Measurements from ENCODE around the gene COPZ2.
"Not testable (repeated sequence)": the region's sequence is repeated elsewhere in the genome, so short reads cannot be mapped to it uniquely, and the experiment has no call there.

The COPZ2 gene

GRCh38 chr17:48056246-48056745 lies 18.7 kb upstream of the COPZ2 start:
- DNase-seq (ENCODE audit: low read depth in 2 of 2), result no peak

DNA sequence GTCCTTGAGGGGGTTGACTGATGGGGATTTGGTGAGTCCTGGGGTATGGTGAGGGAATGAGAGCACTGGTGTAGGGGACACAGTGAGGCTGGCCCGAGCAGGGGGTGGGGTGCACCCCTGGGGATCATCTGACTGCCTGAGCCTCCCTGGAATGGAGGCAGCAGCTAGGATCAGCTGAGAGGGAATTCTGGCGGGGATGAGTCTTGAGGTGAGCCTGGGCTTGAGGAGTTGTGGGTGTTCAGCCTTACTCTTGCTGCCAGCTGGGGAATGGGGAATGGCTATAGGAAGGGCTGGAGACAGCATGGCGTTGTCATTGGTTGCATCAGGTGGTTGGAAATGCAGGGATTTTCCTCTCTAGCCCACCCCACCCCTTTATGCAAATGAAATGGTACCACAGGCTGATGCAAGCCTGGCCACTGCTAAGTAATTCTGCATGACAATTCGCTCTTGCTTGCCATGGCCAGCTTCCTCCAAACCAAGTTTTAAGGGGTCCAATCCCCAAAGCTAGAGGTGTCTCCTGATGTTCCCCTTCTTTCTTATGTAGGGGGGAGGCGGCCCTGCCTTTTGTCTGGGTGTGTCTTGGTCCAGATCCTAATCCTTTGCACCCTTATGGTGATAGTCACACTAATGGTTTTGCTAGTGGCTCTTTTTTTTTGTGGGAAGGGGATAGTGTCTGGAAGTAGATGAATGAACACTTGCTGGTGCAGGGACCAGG lies 18.1 kb upstream of the COPZ2 start:
- no peak for DNase-seq (ENCODE audit: low read depth in 2 of 2)

DNA sequence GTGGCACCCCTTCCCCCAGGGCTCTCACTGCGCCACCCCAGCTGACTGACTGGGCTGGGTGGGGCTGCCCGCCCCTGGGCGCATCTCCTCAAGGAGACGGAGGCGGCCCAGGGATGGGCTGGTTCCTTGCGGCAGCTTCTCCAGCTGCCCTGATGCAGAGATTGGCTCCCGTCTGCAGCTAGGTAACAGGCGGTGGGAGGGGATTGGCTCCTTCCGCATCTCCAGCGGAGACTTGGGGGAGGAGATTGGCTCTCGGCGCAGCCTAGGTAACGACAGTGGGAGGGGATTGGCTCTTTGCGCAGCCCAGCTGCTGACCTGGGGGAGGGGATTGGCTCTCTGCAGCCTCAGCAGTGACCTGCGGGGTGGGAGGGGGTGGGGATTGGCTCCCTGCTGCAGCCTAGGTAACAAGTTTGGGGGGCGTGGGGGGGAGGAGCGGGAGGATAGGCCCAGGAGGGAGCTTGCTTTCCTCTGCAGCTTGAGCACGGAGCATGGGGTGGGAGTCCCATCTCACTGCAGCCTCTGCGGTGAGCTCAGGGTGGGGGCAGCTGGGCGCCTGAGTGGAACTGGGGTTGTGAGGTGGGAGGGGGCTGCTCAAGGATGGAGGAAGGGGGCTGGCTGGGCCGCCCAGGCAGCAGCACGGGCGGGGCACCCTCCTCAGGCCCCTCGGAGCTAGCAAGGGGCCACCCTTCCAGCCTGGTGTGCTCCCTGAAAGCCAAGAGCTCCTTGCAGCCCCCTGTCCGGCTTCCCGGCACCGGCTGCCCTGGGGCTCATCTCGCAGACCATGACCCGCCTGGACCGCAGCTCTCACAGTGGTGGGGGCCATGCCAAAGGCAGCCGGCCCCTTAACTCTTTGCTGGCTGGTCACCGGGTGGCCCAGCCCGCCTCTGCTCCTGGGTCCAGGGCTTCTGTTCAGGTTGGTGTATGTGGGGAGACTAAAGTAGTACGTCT lies 16.9 kb upstream of the COPZ2 start:
- DNase-seq (ENCODE audit: low read depth in 2 of 2), result no peak

- DNase-seq (ENCODE audit: low read depth in 2 of 2), result no peak
Measured at GRCh38 chr17:48053758-48054237, 16.2 kb upstream of the COPZ2 start.

DNA sequence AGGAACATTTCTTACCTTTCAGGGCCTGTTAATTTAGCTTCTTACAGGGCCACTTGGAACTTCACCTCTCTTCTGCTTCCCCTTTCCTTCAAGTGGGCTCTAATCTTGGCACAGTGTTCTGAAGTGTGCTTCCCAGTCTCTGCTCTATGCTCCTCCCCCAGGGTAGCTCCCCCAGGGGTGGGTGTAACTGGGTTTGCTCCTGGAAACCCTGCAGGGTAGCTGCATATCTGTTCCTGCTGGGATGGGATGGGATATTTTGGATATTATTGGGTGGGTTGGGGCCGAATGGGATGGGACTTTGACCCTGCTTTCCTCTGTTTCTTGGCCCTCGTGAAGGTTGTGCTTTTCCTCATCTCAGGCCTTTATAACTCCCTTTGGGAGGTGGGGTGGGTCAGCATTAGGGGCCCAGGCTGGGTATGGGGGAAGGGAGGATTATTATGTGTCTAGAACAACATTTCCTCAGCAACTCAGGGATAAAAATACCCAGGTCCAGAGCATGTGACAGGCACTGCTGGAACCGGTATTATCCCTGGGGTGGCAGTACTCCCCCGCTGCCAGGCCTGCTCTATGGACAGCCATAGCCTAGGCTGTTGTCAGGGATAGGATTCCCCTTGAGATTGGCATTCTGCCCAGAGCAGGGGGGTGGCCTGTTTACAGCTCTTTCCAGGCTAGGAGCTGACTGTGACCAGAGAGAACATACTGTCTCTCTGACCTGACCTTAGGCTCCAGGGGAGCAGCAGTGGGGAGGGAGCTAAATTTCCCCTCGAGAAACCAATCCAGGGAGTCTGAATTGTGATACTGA lies 15.6 kb upstream of the COPZ2 start:
- no peak for DNase-seq (ENCODE audit: low read depth in 2 of 2)

- no peak for DNase-seq (ENCODE audit: low read depth in 2 of 2)
Measured at GRCh38 chr17:48051706-48052486, 14.3 kb upstream of the COPZ2 start.

GRCh38 chr17:48051283-48051682 lies 13.7 kb upstream of the COPZ2 start:
- no peak for DNase-seq (ENCODE audit: low read depth in 2 of 2)

DNA sequence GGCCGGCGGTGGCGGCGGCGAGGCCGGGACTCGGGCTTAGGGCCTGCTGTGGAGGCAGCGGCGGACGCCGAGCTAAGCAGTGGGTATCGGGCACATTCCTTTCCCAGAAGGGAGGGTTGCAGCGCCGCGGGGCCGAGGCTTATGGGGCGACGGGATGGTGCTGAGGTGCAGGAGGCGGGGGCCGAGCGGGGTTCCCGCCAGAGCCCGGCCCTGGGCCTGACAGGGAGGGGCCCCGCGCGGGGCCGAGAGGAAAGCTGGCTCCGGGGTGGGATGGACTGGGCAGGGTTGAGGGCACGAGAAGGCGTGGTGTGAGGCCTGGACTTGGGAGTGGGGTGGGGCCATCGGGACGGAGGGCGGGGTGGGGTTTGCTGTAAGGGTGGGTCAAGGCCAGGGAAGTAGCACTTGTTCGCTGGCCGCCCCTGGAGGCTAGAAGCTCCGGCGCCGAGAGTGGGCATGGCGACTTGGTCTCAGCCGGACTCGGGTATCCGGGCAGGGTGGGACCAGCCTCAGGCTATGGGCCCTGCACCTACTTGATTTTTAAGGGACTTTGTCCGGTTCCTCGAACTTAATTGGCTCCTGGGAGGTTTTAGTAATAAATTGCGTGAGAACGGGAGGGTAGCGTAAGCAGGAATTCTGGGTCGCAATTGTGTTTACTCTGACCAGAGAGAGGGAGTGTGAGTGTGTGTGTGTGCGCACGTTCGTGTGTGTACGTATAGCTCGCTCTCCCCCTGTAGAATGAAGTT lies 11.0 kb upstream of the COPZ2 start:
- DNase-seq (ENCODE audit: low read depth in 2 of 2), result no peak

DNA sequence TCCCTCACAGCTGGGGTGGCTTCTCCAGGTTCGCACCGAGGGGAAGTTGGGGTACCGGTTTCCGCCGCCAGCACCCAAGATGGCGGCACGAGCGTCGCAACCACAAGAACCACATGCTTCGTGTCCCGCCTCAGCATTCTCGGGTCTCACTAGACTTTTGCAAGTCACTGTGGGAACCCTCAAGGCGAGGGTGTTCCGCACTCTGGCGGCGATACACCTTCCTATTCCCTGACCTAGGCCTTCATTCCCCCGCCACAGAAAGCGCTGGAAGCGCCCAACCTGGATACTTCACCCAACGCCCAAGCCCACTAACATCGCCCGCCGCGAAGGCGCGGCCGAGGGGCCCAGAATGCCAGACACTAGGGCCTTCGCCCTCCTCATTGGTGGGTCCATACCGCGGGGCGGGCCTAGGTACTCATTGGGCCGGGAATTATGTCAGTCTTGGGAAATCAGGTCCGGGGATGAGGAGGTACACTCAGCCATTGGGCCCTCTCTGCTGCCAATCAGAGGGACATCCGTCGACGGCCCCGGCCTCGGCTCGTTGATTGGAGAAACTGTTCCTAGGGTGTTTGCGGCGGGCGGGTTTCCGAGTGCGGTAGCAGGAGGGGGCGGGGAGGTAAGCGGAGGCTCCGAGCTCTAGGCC lies 10.3 kb upstream of the COPZ2 start, which contains the start of gene NFE2L1:
TSS of gene NFE2L1 (plus strand) at position 619 of the 643 bp plus-strand sequence. CDS start 2,760 bp downstream, outside the sequence.
- peak; percentile 92 to 93 for DNase-seq (ENCODE audit: low read depth in 2 of 2)

DNA sequence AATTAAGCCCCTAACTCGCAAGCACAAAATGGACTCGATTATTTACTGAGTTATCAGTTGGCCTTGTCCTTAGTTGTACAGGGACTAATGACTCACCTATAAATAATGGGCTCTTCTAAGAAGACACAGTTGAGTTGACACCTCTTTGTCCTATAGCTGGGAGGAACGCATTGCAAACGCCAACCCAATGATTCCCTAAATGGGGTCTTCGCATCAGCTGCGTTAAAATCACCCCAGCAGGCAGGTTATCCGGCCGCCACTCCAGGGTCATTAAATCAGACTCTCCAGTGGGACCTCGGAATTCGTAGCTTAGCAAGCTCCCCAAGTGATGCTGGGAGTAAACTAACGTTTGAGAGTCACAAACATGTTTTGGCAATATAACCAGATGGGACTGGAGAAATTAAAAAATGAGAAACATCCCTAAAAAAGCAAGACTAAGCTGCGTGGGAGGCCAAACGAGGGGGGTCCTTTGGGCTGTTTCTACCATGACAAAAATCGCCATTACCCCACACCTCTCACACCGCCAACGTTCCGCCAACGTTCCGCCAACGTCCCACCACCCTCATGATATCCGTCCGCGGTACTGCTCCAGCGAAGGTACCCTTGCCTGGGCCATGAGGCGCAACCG lies 9.6 kb upstream of the COPZ2 start:
- DNase-seq (ENCODE audit: low read depth in 2 of 2), result no peak

DNA sequence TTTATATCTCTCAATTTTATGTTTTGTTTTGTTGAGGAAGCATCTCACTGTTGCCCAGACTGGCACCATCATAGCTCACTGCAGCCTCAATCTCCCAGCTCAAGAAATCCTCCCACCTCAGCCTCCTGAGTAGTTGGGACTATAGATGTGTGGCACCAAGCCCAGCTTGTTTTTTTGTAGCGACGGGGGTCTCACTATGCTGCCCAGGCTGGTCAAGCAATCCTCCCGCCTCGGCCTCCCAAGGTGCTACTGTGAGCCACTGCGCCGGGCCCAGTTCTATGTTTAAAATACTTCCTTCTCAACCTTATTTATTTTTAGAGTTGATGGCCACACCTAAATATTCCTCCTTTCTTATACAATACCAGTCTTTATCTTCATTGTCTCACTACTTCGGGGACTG lies 8.7 kb upstream of the COPZ2 start:
- no peak for DNase-seq (ENCODE audit: low read depth in 2 of 2)

- DNase-seq (ENCODE audit: low read depth in 2 of 2), result no peak
Measured at GRCh38 chr17:48045316-48046001, 7.9 kb upstream of the COPZ2 start.

DNA sequence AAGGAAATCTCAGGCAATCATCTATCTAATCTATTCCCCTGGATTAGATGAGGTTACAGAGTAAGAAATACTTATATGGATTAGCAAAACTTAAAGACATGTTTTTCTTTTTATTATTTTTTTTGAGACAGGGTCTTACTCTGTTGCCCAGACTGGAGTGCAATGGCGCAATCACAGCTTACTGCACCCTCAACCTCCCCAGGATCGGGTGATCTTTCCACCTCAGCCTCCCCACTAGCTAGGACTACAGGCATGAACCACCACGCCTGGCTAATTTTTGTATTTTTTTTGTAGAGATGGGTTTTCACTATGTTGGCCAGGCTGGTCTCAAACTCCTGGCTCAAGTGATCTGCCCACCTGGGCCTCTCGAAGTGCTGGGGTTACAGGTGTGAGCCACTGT lies 7.3 kb upstream of the COPZ2 start:
- DNase-seq (ENCODE audit: low read depth in 2 of 2), result no peak

- no peak for DNase-seq (ENCODE audit: low read depth in 2 of 2)
Measured at GRCh38 chr17:48043176-48043575, 5.6 kb upstream of the COPZ2 start.

- DNase-seq (ENCODE audit: low read depth in 2 of 2), result no peak
Measured at GRCh38 chr17:48038687-48039086, 1.1 kb upstream of the COPZ2 start.

GRCh38 chr17:48037838-48038323 lies 284 bp upstream of the COPZ2 start:
- DNase-seq (ENCODE audit: low read depth in 2 of 2), result no peak

GRCh38 chr17:48036693-48037035 lies 933 bp downstream of the COPZ2 start:
- no peak for DNase-seq (ENCODE audit: low read depth in 2 of 2)

DNA sequence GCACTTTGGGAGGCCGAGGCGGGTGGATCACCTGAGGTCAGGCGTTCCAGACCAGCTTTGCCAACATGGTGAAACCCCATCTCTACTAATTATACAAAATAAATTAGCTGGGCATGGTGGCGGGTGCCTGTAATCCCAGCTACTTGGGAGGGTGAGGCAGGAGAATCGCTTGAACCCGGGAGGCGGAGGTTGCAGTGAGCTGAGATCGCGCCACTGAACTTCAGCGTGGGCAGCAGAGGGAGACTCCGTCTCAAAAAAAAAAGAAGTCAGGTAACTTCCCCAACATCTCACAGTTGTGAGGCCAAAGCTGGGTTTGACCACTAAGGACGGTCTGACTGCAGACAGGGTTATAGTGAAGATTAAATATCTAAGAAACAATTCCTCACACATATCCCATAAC lies 2.9 kb downstream of the COPZ2 start:
- not testable (repeated sequence) for DNase-seq (ENCODE audit: low read depth in 2 of 2)

- DNase-seq (ENCODE audit: low read depth in 2 of 2), result no peak
Measured at GRCh38 chr17:48031966-48032365, 5.6 kb downstream of the COPZ2 start.
